Measurements from ENCODE around the gene PLCB1. TPM values are rescaled to one million over a fixed set of nuclear protein-coding genes. Genes with fewer than 3 reads are reported as not detected.

Gene PLCB1
- total and polyA plus RNA-seq, 10 of the 15 experiments (the other 5 are each of a cell fraction or from before 2014, with no cell fraction given), result 0.05 to 5.3 (median 0.17) TPM; not detected in 1

DNA sequence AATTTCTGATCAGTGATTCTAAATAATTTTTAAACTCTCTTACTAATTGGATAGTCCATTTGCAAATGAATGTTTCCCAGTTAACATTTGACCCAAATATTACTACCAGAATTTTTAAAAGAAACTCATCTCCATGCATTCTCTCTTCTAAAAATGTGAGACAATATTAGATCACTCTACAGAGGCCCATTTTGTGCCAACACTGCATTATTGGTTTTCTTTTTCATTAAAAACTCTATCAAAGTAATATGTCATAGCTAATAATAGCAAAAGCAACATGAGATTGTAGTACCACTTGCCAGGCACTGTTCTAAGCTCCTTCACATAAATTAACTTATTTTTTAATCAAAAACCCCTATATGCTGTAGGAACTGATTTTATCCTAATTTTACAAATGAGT is 591.2 kb downstream of the PLCB1 start:
- H3K4me1 ChIP-seq (ENCODE audit: control insufficient read depth, insufficient read depth, low read length), result no peaks in the 10 kb centered on the region
- DNase-seq (ENCODE audit: low read depth, low spot score), result no peak
- intact Hi-C loops (cut with micrococcal nuclease; ENCODE audit: unreplicated experiment), result loop anchor here (2.0 to 5.0 kb wide), 5 partner anchors 186 to 1894 kb away; no protein-coding TSS in a partner anchor
- ChIA-PET POLR2A (no interaction called here), CTCF (interaction anchor here (0.9 to 7.5 kb wide), 43 partner anchors 8 to 1350 kb away, joined by 3 to 193 read pairs (median 6); partner anchors contain the start of gene PLCB1), RAD21 (ENCODE audit: unreplicated experiment) (interaction anchor here (1.1 to 4.2 kb wide), 11 partner anchors 17 to 847 kb away, joined by 3 to 72 read pairs (median 4); partner anchors contain the start of gene PLCB1), SMC1A (ENCODE audit: uncharacterized antibody, unreplicated experiment) (interaction anchor here (1.0 to 5.0 kb wide), 20 partner anchors 8 to 789 kb away, joined by 3 to 86 read pairs (median 7); partner anchors contain the start of gene PLCB1)
- H3K9ac ChIP-seq (ENCODE audit: control insufficient read depth, insufficient read depth, low read length), result no peak overlapping the region
- H3K79me2 ChIP-seq (ENCODE audit: control insufficient read depth, insufficient read depth, low read length), result no peaks in the 10 kb centered on the region
- in situ Hi-C loops (cut with MboI), result loop anchor here (5.0 kb wide), 2 partner anchors 586 to 681 kb away; no protein-coding TSS in a partner anchor
- H4K20me1 ChIP-seq (ENCODE audit: control insufficient read depth, insufficient read depth), result no peaks in the 10 kb centered on the region
- FAIRE-seq, result no peak
- no peak overlapping the region for H3K4me3 ChIP-seq
- no TSS peak for BruUV-seq (replicated peaks)
- H3K4me2 ChIP-seq (ENCODE audit: control insufficient read depth, insufficient read depth), result no peak overlapping the region
- no peak overlapping the region for H3K27ac ChIP-seq (ENCODE audit: control insufficient read depth, insufficient read depth)
- H2AFZ ChIP-seq (ENCODE audit: control insufficient read depth, low read depth, low read length), result no peak overlapping the region
- peaks cover under 1 to 2% of the 10 kb centered on the region in 2 experiments; a peak in 2 of 4 replicates for H3K27me3 ChIP-seq (replicated peaks in 1 of 2; ENCODE audit: control insufficient read depth in 2 of 2, insufficient read depth in 2 of 2, low read length in 1 of 2)
- no peak for ATAC-seq
- H3K36me3 ChIP-seq (ENCODE audit: control insufficient read depth in 2 of 2, insufficient read depth in 2 of 2, low read length in 1 of 2), result no peaks in the 10 kb centered on the region
- H3K9me3 ChIP-seq (replicated peaks; ENCODE audit: control insufficient read depth, insufficient read depth, low read length), result no peaks in the 10 kb centered on the region
- no peak for TF ChIP-seq KLF5 (IDR thresholded peaks at IDR 0.05; ENCODE audit: partially characterized antibody)
- no peak for TF ChIP-seq POU2F2 (IDR thresholded peaks at IDR 0.05; ENCODE audit: borderline replicate concordance, low read depth, low read length)
- TF ChIP-seq, protein P1, sequence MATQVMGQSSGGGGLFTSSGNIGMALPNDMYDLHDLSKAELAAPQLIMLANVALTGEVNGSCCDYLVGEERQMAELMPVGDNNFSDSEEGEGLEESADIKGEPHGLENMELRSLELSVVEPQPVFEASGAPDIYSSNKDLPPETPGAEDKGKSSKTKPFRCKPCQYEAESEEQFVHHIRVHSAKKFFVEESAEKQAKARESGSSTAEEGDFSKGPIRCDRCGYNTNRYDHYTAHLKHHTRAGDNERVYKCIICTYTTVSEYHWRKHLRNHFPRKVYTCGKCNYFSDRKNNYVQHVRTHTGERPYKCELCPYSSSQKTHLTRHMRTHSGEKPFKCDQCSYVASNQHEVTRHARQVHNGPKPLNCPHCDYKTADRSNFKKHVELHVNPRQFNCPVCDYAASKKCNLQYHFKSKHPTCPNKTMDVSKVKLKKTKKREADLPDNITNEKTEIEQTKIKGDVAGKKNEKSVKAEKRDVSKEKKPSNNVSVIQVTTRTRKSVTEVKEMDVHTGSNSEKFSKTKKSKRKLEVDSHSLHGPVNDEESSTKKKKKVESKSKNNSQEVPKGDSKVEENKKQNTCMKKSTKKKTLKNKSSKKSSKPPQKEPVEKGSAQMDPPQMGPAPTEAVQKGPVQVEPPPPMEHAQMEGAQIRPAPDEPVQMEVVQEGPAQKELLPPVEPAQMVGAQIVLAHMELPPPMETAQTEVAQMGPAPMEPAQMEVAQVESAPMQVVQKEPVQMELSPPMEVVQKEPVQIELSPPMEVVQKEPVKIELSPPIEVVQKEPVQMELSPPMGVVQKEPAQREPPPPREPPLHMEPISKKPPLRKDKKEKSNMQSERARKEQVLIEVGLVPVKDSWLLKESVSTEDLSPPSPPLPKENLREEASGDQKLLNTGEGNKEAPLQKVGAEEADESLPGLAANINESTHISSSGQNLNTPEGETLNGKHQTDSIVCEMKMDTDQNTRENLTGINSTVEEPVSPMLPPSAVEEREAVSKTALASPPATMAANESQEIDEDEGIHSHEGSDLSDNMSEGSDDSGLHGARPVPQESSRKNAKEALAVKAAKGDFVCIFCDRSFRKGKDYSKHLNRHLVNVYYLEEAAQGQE (IDR thresholded peaks at IDR 0.05; ENCODE audit: low read depth, low read length), result no peak
- TF ChIP-seq SIN3A (IDR thresholded peaks at IDR 0.05; ENCODE audit: low read depth, low read length), result no peak
- TF ChIP-seq RAD21 (IDR thresholded peaks at IDR 0.05; ENCODE audit: insufficient read depth, low read depth, low read length), result no peak
- no peak for TF ChIP-seq CBX3 (IDR thresholded peaks at IDR 0.05; ENCODE audit: borderline replicate concordance, low read depth)
- TF ChIP-seq WRNIP1 (IDR thresholded peaks at IDR 0.05; ENCODE audit: borderline replicate concordance, low read depth, low read length), result no peak
- no peak for TF ChIP-seq BRCA1 (IDR thresholded peaks at IDR 0.05; ENCODE audit: low read depth, low read length)
- no peak for TF ChIP-seq POLR2AphosphoS5 (IDR thresholded peaks at IDR 0.05; ENCODE audit: low read length)
- no peak for TF ChIP-seq SMC3 (IDR thresholded peaks at IDR 0.05; ENCODE audit: borderline replicate concordance, low read length)
